Glomerular visceral epithelial cell (primary cell): Measurements from ENCODE around the gene GPNMB.
"Not testable (repeated sequence)": the region's sequence is repeated elsewhere in the genome, so short reads cannot be mapped to it uniquely, and the experiment has no call there.

Experiments
- DNase-seq: peaks from one replicate; pipeline ENCODE4 v3.0.0-alpha.2; 2016; ENCODE audit errors: extremely low spot score

GPNMB gene

GRCh38 chr7:23306936-23307521 is 60.5 kb downstream of the GPNMB start:
- DNase-seq: no peak

GRCh38 chr7:23308754-23309153 is 62.2 kb downstream of the GPNMB start:
- no peak for DNase-seq

- not testable (repeated sequence) for DNase-seq
Measured at GRCh38 chr7:23312141-23312540, 65.6 kb downstream of the GPNMB start.

- peak; percentile 11 for DNase-seq
Measured at GRCh38 chr7:23315366-23315765, 68.8 kb downstream of the GPNMB start.
